HL-60 (cell line): ENCODE measurements around the gene SORCS2.

ENCODE experiments used
- DNase-seq, 2 experiments: peaks; one replicate each; pipeline ENCODE4 v3.0.0-alpha.2; 2010 to 2020; ENCODE audit warnings: low read depth in 1 of 2, low spot score in 1 of 2
- H3K27ac ChIP-seq: fragments of 250-450 bp; sonication (Bioruptor Pico); replicated peaks from 2 replicates; pipeline ENCODE4 v1.5.1; 2020; ENCODE audit warnings: mild to moderate bottlenecking, moderate library complexity
- H3K27me3 ChIP-seq: fragments of 250-450 bp; sonication (Bioruptor Pico); 2 replicates; pipeline ENCODE4 v1.5.1; 2021; ENCODE audit warnings: mild to moderate bottlenecking, moderate library complexity; ENCODE audit not compliant: insufficient read depth, poor library complexity, severe bottlenecking
- H3K4me3 ChIP-seq: replicated peaks from 2 replicates; pipeline ENCODE4 v1.5.1; 2011; ENCODE audit warnings: mild to moderate bottlenecking, control low read depth, low read length; ENCODE audit not compliant: insufficient read depth
- CTCF ChIP-seq: IDR thresholded peaks from one replicate; pipeline ENCODE4 v1.5.1; 2011; ENCODE audit warnings: low read length, control low read depth, inconsistent platforms; ENCODE audit not compliant: insufficient read depth
- GABPA ChIP-seq: IDR thresholded peaks from 2 replicates; pipeline ENCODE4 v1.6.1; 2012; ENCODE audit warnings: low read depth
- POLR2AphosphoS5 ChIP-seq: IDR thresholded peaks from 2 replicates; pipeline ENCODE4 v1.6.1; 2012; ENCODE audit warnings: low read depth
- REST ChIP-seq: IDR thresholded peaks from 2 replicates; pipeline ENCODE4 v1.6.1; 2012; ENCODE audit warnings: low read depth; ENCODE audit not compliant: insufficient replicate concordance
- SPI1 ChIP-seq: IDR thresholded peaks from 2 replicates; pipeline ENCODE4 v1.6.1; 2012; ENCODE audit warnings: low read depth, mild to moderate bottlenecking, borderline replicate concordance

The SORCS2 gene

GRCh38 chr4:7195546-7196287 is 3.4 kb downstream of the SORCS2 start:
- DNase-seq = no peak
- Histone ChIP-seq H3K27ac (no peak overlapping the region), H3K27me3 (peaks cover 28% of the 10 kb centered on the region), H3K4me3 (no peak overlapping the region)
- TF ChIP-seq CTCF = no peak
- TF ChIP-seq REST = no peak
- TF ChIP-seq SPI1 = no peak
- no peak for TF ChIP-seq GABPA
- no peak for TF ChIP-seq POLR2AphosphoS5

GRCh38 chr4:7196288-7196651 is 3.9 kb downstream of the SORCS2 start:
- H3K4me3 ChIP-seq = no peak overlapping the region
- DNase-seq = no peak
- TF ChIP-seq POLR2AphosphoS5 (no peak), REST (no peak), CTCF (no peak), GABPA (no peak), SPI1 (no peak)
- peaks cover 27% of the 10 kb centered on the region for H3K27me3 ChIP-seq
- H3K27ac ChIP-seq = no peak overlapping the region

- Histone ChIP-seq H3K27me3 (peaks cover 24% of the 10 kb centered on the region), H3K4me3 (no peak overlapping the region), H3K27ac (no peak overlapping the region)
- DNase-seq = no peak
- TF ChIP-seq POLR2AphosphoS5 = no peak
- no peak for TF ChIP-seq CTCF
Observed at GRCh38 chr4:7196736-7197135, 4.4 kb downstream of the SORCS2 start.

- H3K4me3 ChIP-seq = no peak overlapping the region
- H3K27me3 ChIP-seq = peaks cover 22% of the 10 kb centered on the region
- no peak for DNase-seq
- no peak overlapping the region for H3K27ac ChIP-seq
- no peak for TF ChIP-seq CTCF
- TF ChIP-seq REST = no peak
- TF ChIP-seq GABPA = no peak
- no peak for TF ChIP-seq SPI1
- no peak for TF ChIP-seq POLR2AphosphoS5
Observed at GRCh38 chr4:7197910-7198309, 5.6 kb downstream of the SORCS2 start.
